Measurements from ENCODE around the gene MPRIP. TPM values are rescaled to one million over a fixed set of nuclear protein-coding genes. Genes with fewer than 3 reads are reported as not detected.

MPRIP gene
- total RNA-seq, 4 donors from 2014 or later: 65.7 to 168 (median 147) TPM

DNA sequence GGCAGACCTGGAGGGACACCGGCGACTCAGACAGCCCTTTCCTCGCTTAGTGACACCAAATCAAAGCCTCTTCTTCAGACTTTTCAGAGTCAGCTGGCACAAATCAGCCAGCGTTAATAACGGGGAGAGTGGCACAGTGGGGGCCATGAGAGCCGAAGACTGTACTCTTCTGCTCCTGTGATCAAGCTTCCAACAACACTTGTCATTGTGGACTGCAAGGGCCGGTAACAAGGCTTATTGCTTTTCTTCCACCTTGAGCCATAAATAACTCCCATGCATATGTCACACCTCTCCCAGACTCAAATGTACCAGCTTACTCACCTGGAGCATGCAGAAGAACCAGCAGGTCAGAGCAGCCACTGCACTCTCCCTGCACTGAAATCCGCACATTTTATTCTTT is 181.9 kb downstream of the MPRIP start:
- DNase-seq: no peak
- peaks cover 0 to 13% (median 0%) of the 10 kb centered on the region in 3 donors for H3K4me1 ChIP-seq
- intact Hi-C loops (cut with DNase I): no loop called here
- 80 to 87% methylated on average over 7 to 8 of the region's 8 CpGs for WGBS, 2 donors
- H3K27me3 ChIP-seq: no peaks in the 10 kb centered on the region
- H3K9me3 ChIP-seq: no peaks in the 10 kb centered on the region
- TF ChIP-seq, protein P1, sequence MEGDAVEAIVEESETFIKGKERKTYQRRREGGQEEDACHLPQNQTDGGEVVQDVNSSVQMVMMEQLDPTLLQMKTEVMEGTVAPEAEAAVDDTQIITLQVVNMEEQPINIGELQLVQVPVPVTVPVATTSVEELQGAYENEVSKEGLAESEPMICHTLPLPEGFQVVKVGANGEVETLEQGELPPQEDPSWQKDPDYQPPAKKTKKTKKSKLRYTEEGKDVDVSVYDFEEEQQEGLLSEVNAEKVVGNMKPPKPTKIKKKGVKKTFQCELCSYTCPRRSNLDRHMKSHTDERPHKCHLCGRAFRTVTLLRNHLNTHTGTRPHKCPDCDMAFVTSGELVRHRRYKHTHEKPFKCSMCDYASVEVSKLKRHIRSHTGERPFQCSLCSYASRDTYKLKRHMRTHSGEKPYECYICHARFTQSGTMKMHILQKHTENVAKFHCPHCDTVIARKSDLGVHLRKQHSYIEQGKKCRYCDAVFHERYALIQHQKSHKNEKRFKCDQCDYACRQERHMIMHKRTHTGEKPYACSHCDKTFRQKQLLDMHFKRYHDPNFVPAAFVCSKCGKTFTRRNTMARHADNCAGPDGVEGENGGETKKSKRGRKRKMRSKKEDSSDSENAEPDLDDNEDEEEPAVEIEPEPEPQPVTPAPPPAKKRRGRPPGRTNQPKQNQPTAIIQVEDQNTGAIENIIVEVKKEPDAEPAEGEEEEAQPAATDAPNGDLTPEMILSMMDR (IDR thresholded peaks at IDR 0.05): no peak
- no peak overlapping the region for H3K4me3 ChIP-seq
- H3K36me3 ChIP-seq: peaks cover 65 to 100% (median 79%) of the 10 kb centered on the region in 3 donors
- no peak overlapping the region for H3K27ac ChIP-seq

DNA sequence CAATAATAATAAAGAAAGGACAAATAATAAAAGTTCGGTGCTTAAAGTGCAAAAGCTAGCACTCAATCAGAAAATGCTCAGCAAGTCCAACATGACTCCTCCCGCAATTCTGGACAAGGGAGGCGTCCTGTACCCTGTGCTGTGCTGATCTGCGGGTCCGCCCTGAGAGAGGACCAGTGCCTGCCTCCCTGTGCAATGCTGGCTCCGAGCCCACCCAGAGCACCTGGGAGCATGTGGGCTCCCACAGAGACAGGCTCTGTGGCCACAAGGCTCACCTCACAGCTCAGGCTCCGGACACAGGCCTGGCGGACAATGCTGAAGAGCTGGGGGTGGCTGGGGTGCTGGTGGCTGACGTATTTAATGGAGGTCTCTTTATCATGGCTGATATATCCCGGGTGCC is 183.6 kb downstream of the MPRIP start:
- intact Hi-C loops (cut with DNase I): no loop called here
- Histone ChIP-seq H3K9me3 (no peaks in the 10 kb centered on the region), H3K4me1 (peaks cover 0 to 7% (median 0%) of the 10 kb centered on the region in 3 donors), H3K27ac (no peak overlapping the region), H3K27me3 (no peaks in the 10 kb centered on the region), H3K36me3 (peaks cover 59 to 100% (median 87%) of the 10 kb centered on the region in 3 donors), H3K4me3 (no peak overlapping the region)
- no peak for DNase-seq
- TF ChIP-seq, protein P1 (IDR thresholded peaks at IDR 0.05): no peak
- no peak for TF ChIP-seq POLR2A (IDR thresholded peaks at IDR 0.05)
- 91 to 96% methylated on average over 7 to 8 of the region's 10 CpGs for WGBS, 2 donors

DNA sequence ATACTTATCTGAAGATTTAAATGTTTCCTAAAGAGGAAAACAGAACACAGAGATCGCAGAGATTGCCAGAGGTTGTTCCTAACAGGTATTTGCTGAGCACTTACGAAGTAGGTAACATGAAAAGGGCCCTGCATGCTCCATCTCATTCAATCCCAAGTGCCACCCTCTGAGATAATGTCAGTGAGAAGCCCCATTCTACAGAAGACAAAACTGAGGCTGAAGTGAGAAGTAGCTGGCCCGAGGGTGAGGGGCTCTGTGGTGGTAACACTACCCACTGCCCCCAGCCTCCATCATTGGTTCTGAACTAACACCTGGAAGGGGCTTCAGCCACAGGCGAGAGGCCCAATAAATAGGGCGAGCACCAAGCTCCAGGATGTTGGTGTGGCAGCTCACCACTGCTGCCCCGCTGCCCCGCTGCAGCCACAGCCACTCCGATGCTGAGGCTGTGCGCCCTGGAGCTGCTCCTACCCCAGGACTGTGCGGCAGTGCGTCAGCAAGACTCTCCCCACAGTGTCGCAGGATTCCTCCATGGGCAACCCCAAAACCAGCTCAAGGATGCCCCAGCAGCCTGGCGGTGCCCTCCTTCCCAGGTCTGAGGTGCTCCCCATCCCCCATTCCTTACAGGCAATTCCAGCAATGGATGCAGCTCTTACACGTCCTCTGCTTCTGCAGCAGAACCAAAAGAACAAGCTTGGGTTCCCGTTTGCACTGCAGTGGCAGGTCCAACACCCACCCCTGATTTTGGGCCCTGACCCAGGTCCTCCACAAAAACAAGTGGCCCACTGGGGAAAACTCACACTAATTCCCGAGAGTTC is 184.4 kb downstream of the MPRIP start:
- Histone ChIP-seq H3K36me3 (peaks cover 59 to 100% (median 86%) of the 10 kb centered on the region in 3 donors), H3K27ac (no peak overlapping the region), H3K4me1 (no peaks in the 10 kb centered on the region), H3K27me3 (no peaks in the 10 kb centered on the region), H3K9me3 (no peaks in the 10 kb centered on the region), H3K4me3 (no peak overlapping the region)
- no peak for DNase-seq
- TF ChIP-seq, protein P1 (IDR thresholded peaks at IDR 0.05): no peak
- TF ChIP-seq POLR2A (IDR thresholded peaks at IDR 0.05): no peak
- 94 to 97% methylated on average over 10 to 11 of the region's 16 CpGs for WGBS, 2 donors
- intact Hi-C loops (cut with DNase I): no loop called here

DNA sequence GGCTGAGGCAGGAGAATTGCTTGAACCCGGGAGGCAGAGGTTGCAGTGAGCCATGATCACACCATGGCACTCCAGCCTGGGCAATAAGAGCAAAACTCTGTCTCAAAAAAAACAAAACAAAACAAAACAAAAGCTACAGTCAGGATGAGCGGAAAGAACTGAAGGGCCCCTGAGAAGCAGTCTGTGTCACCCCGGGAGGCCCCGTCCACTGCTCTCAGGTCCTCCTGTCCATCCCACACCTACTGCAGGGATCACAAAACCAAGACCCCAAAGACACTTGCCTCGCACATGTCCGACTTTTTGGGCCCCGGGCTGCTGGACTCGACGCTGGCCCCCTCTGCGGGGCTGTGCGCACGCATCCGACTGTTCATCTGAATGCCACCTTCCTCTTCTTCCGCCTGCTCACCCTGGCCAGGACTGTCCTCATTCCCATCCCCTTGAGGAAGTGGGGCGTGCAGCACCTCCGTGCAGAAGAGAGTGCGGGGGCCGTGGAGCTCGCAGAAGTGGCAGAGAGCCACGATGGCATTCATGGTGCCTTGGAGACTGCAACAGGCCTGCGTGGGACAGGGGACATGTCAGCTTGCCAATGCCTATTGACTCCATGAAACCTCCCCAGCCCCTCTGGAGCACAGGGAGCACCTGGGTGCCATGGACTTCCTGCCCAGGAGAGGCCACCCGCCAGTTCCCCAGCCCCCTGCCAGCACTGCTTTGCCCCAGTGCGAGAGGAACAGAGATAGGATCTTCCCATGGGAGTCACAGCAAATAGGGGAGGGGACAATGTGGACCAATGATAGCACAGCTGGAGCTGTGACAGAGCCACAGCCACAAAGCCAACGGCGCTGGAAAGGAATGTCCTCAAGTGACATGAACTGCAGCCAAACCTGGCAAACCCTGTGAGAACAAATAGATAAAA is 185.6 kb downstream of the MPRIP start:
- DNase-seq: no peak
- Histone ChIP-seq H3K27me3 (no peaks in the 10 kb centered on the region), H3K27ac (no peak overlapping the region), H3K4me1 (peaks cover 0 to 4% (median 0%) of the 10 kb centered on the region in 3 donors), H3K4me3 (no peak overlapping the region), H3K9me3 (no peaks in the 10 kb centered on the region), H3K36me3 (peaks cover 56 to 100% (median 80%) of the 10 kb centered on the region in 3 donors)
- TF ChIP-seq, protein P1 (IDR thresholded peaks at IDR 0.05): no peak
- TF ChIP-seq POLR2A (IDR thresholded peaks at IDR 0.05): no peak
- WGBS, 2 donors: 86 to 94% methylated on average over 8 to 21 of the region's 25 CpGs
- intact Hi-C loops (cut with DNase I): no loop called here

All from esophagus squamous epithelium (tissue), 5 donors.